ENCODE measurements around the gene GTF3C1.

GRCh38 chr16:27453494-27453825 lies 96.3 kb downstream of the GTF3C1 start:
- TF ChIP-seq, protein P1, sequence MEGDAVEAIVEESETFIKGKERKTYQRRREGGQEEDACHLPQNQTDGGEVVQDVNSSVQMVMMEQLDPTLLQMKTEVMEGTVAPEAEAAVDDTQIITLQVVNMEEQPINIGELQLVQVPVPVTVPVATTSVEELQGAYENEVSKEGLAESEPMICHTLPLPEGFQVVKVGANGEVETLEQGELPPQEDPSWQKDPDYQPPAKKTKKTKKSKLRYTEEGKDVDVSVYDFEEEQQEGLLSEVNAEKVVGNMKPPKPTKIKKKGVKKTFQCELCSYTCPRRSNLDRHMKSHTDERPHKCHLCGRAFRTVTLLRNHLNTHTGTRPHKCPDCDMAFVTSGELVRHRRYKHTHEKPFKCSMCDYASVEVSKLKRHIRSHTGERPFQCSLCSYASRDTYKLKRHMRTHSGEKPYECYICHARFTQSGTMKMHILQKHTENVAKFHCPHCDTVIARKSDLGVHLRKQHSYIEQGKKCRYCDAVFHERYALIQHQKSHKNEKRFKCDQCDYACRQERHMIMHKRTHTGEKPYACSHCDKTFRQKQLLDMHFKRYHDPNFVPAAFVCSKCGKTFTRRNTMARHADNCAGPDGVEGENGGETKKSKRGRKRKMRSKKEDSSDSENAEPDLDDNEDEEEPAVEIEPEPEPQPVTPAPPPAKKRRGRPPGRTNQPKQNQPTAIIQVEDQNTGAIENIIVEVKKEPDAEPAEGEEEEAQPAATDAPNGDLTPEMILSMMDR (IDR thresholded peaks at IDR 0.05 in 8 of 11, conservative IDR thresholded peaks at IDR 0.05 in 3 of 11): no peak
- TF ChIP-seq POLR2AphosphoS5 (IDR thresholded peaks at IDR 0.05) (no peak), POLR2A (IDR thresholded peaks at IDR 0.05) (no peak)
